ENCODE data around the gene GSTCD.

GSTCD gene

DNA sequence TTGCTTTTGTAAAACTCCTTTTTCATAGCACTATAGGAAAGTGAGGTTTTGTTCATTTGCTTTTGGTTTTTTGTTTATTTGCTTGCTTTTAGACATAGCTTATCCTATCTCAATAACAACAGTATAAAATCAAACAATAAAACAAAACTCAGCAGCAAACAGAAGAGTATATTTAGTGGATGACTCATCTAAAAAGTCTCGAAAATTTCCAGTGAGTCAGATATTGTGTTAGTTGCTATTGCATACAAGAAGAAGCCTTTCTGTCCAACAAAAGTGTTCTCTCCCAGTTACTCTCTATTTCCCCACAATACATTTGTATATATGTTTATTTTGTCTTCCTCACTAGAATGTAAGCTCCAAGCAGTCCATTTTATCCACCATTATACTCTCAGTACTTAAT is 150.6 kb downstream of the GSTCD start:
- peak; percentile 16 for DNase-seq (ENCODE audit: low read depth)
- in situ Hi-C loops (cut with HindIII; ENCODE audit: low sequenced_read_pairs) = no loop called here
- H3K4me3 ChIP-seq (ENCODE audit: low read depth, low read length) = no peak overlapping the region
- TF ChIP-seq, protein P1, sequence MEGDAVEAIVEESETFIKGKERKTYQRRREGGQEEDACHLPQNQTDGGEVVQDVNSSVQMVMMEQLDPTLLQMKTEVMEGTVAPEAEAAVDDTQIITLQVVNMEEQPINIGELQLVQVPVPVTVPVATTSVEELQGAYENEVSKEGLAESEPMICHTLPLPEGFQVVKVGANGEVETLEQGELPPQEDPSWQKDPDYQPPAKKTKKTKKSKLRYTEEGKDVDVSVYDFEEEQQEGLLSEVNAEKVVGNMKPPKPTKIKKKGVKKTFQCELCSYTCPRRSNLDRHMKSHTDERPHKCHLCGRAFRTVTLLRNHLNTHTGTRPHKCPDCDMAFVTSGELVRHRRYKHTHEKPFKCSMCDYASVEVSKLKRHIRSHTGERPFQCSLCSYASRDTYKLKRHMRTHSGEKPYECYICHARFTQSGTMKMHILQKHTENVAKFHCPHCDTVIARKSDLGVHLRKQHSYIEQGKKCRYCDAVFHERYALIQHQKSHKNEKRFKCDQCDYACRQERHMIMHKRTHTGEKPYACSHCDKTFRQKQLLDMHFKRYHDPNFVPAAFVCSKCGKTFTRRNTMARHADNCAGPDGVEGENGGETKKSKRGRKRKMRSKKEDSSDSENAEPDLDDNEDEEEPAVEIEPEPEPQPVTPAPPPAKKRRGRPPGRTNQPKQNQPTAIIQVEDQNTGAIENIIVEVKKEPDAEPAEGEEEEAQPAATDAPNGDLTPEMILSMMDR (IDR thresholded peaks at IDR 0.05; ENCODE audit: low read depth, low read length, missing control alignments) = no peak

GRCh38 chr4:105870963-105871362 is 162.4 kb downstream of the GSTCD start:
- TF ChIP-seq, protein P1 (IDR thresholded peaks at IDR 0.05; ENCODE audit: low read depth, low read length, missing control alignments) = no peak
- no peak overlapping the region for H3K4me3 ChIP-seq (ENCODE audit: low read depth, low read length)
- in situ Hi-C loops (cut with HindIII; ENCODE audit: low sequenced_read_pairs) = no loop called here
- DNase-seq (ENCODE audit: low read depth) = no peak

DNA sequence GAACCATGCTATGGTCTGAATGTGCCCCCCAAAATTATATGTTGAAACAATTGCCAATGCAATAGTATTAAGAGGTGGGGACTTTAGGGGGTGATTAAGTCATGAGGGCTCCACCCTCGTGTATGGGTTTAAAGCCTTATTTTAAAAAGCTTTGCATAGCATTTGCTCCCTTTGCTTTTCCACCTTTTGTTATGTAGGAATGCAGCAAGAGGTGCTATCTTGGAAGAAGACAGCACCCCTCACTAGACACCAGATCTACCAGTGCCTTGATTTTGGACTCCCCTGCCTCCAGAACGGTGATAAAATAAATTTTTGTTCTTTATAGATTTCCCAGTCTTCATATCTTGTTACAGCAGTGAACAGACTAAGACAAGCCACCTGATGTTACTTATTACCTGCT is 163.4 kb downstream of the GSTCD start:
- TF ChIP-seq, protein P1 (IDR thresholded peaks at IDR 0.05; ENCODE audit: low read depth, low read length, missing control alignments) = no peak
- in situ Hi-C loops (cut with HindIII; ENCODE audit: low sequenced_read_pairs) = no loop called here
- H3K4me3 ChIP-seq (ENCODE audit: low read depth, low read length) = no peak overlapping the region
- no peak for DNase-seq (ENCODE audit: low read depth)

GRCh38 chr4:105875233-105875632 is 166.6 kb downstream of the GSTCD start:
- no peak for DNase-seq (ENCODE audit: low read depth)
- TF ChIP-seq, protein P1 (IDR thresholded peaks at IDR 0.05; ENCODE audit: low read depth, low read length, missing control alignments) = no peak
- H3K4me3 ChIP-seq (ENCODE audit: low read depth, low read length) = no peak overlapping the region
- in situ Hi-C loops (cut with HindIII; ENCODE audit: low sequenced_read_pairs) = no loop called here

GRCh38 chr4:105878668-105879067 is 170.1 kb downstream of the GSTCD start:
- no peak for DNase-seq (ENCODE audit: low read depth)
- TF ChIP-seq, protein P1 (IDR thresholded peaks at IDR 0.05; ENCODE audit: low read depth, low read length, missing control alignments) = no peak
- in situ Hi-C loops (cut with HindIII; ENCODE audit: low sequenced_read_pairs) = no loop called here
- H3K4me3 ChIP-seq (ENCODE audit: low read depth, low read length) = no peak overlapping the region

DNA sequence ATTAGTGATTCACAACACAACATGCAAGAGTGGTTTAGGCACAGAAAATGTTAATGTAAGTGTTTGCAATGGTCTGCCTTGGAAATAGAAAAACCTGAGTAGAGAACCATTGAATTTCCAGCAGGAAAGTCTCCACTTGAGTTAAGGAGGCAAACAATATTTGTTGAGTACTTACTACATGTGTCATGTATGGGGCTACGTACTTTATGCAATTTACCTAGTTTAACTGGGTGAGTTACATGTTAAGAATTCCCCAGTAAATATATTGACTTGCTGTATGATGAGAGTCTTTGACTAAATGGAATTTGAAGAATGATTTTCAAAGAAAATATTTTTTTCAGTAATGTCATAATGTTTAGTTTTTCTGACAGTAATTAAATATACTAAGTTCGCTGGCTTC is 178.9 kb downstream of the GSTCD start:
- no peak overlapping the region for H3K4me3 ChIP-seq (ENCODE audit: low read depth, low read length)
- TF ChIP-seq, protein P1 (IDR thresholded peaks at IDR 0.05; ENCODE audit: low read depth, low read length, missing control alignments) = no peak
- DNase-seq (ENCODE audit: low read depth) = no peak
- in situ Hi-C loops (cut with HindIII; ENCODE audit: low sequenced_read_pairs) = no loop called here
